NT2/D1 (cell line): ENCODE measurements around the gene DNAI2.

Experiments
- YY1 ChIP-seq: IDR thresholded peaks from 2 replicates; pipeline ENCODE4 v1.6.1; 2011; ENCODE audit not compliant: insufficient read length, insufficient read depth
- ZNF274 ChIP-seq: IDR thresholded peaks from 2 replicates; pipeline ENCODE4 v1.6.1; 2011; ENCODE audit warnings: mild to moderate bottlenecking, low read depth, low read length

DNA sequence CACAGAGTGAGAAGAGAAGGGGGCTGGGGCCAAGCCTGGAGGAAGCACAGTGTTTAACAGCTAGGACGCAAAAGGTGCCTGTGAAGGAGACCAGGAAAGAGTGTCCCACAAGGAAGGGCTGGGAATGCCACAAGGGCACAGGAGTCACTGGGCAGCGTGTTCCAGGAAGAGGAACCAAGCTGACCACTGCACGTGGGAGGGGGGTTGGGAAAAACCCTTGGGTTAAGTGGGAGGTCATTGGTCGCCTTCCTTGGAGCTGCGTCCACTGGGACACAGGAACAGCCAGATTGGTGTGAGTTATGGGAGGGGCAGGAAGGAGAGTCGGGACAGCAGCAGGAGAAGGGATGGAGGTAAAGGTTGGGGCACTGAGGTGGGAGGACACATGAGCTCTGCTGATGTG is 47.8 kb upstream of the DNAI2 start:
- TF ChIP-seq ZNF274 (no peak), YY1 (no peak)
